Thyroid gland (tissue), 4 donors: ENCODE results near the gene DNMT3L.

Experiments used
- CTCF ChIP-seq, 6 experiments: fragments of 200-600 bp in 3 of 6; fragments of 450-650 bp in 3 of 6; sonication (generic) in 3 of 6; IDR thresholded peaks; one replicate each; pipeline ENCODE4 v1.5.1; 2016 to 2019; ENCODE audit warnings: antibody characterized with exemption in 6 of 6, mild to moderate bottlenecking in 2 of 6, inconsistent platforms in 1 of 6, moderate library complexity in 1 of 6
- POLR2A ChIP-seq, 2 donors: fragments of 450-650 bp; IDR thresholded peaks; one replicate each; pipeline ENCODE4 v1.6.1; 2017; ENCODE audit warnings: antibody characterized with exemption in 2 of 2, mild to moderate bottlenecking in 2 of 2, moderate library complexity in 1 of 2

GRCh38 chr21:44298301-44298700 is 36.6 kb upstream of the DNMT3L start:
- TF ChIP-seq CTCF (IDR thresholded peaks at IDR 0.05) (no peak), POLR2A (IDR thresholded peaks at IDR 0.05) (no peak)
